SK-N-SH treated with all-trans-retinoic acid at 6 μM for 48 hours (cell line): ENCODE results near the gene TMC3.

Experiments
- ARNTL ChIP-seq: fragments of 450-650 bp; formaldehyde crosslinking; IDR thresholded peaks from 2 replicates; pipeline ENCODE4 v1.5.0; 2020; ENCODE audit warnings: low read depth, mild to moderate bottlenecking, moderate library complexity, borderline replicate concordance
- BACH2 ChIP-seq: fragments of 250-450 bp; sonication (Bioruptor Pico); IDR thresholded peaks from 2 replicates; pipeline ENCODE4 v1.9.0; 2021; ENCODE audit warnings: mild to moderate bottlenecking, borderline replicate concordance
- CREB5 ChIP-seq: fragments of 250-450 bp; sonication (Bioruptor Pico); IDR thresholded peaks from 2 replicates; pipeline ENCODE4 v1.5.1; 2020; ENCODE audit warnings: low read depth, mild to moderate bottlenecking, moderate library complexity
- ISL1 ChIP-seq: fragments of 250-450 bp; sonication (Bioruptor Pico); IDR thresholded peaks from 2 replicates; pipeline ENCODE4 v2.1.2; 2022; ENCODE audit warnings: mild to moderate bottlenecking, moderate library complexity
- PATZ1 ChIP-seq: fragments of 250-450 bp; sonication (Bioruptor Pico); IDR thresholded peaks from 2 replicates; pipeline ENCODE4 v1.8.0; 2020; ENCODE audit warnings: mild to moderate bottlenecking, moderate library complexity, borderline replicate concordance
- PPARA ChIP-seq: fragments of 250-450 bp; sonication (Bioruptor Pico); IDR thresholded peaks from 2 replicates; pipeline ENCODE4 v1.5.0; 2020; ENCODE audit warnings: mild to moderate bottlenecking, borderline replicate concordance
- SNAI2 ChIP-seq: fragments of 250-450 bp; sonication (Bioruptor Pico); IDR thresholded peaks from 2 replicates; pipeline ENCODE4 v1.5.0; 2020; ENCODE audit warnings: mild to moderate bottlenecking, moderate library complexity
- TCF4 ChIP-seq: fragments of 250-450 bp; sonication (Bioruptor Pico); IDR thresholded peaks from 2 replicates; pipeline ENCODE4 v1.8.0; 2021; ENCODE audit warnings: mild to moderate bottlenecking, moderate library complexity, borderline replicate concordance
- TOX ChIP-seq: fragments of 250-450 bp; sonication (Bioruptor Pico); IDR thresholded peaks from 2 replicates; pipeline ENCODE4 v1.8.0; 2021; ENCODE audit warnings: mild to moderate bottlenecking, moderate library complexity, borderline replicate concordance
- ZC3H10 ChIP-seq: fragments of 250-450 bp; sonication (Bioruptor Pico); IDR thresholded peaks from 2 replicates; pipeline ENCODE4 v1.5.1; 2021; ENCODE audit warnings: mild to moderate bottlenecking, moderate library complexity
- ZFP3 ChIP-seq: fragments of 250-450 bp; sonication (Bioruptor Pico); IDR thresholded peaks from 2 replicates; pipeline ENCODE4 v1.5.0; 2020; ENCODE audit warnings: mild to moderate bottlenecking, moderate library complexity
- ZFP30 ChIP-seq: fragments of 450-650 bp; formaldehyde crosslinking; IDR thresholded peaks from 2 replicates; pipeline ENCODE4 v1.5.0; 2022; ENCODE audit warnings: mild to moderate bottlenecking, moderate library complexity
- ZNF565 ChIP-seq: fragments of 450-650 bp; formaldehyde crosslinking; conservative IDR thresholded peaks from 2 replicates; pipeline ENCODE4 v1.5.0; 2020; ENCODE audit warnings: low read depth, mild to moderate bottlenecking, moderate library complexity
- ZNF8 ChIP-seq: fragments of 450-650 bp; formaldehyde crosslinking; IDR thresholded peaks from 2 replicates; pipeline ENCODE4 v1.5.0; 2020; ENCODE audit warnings: mild to moderate bottlenecking, moderate library complexity

DNA sequence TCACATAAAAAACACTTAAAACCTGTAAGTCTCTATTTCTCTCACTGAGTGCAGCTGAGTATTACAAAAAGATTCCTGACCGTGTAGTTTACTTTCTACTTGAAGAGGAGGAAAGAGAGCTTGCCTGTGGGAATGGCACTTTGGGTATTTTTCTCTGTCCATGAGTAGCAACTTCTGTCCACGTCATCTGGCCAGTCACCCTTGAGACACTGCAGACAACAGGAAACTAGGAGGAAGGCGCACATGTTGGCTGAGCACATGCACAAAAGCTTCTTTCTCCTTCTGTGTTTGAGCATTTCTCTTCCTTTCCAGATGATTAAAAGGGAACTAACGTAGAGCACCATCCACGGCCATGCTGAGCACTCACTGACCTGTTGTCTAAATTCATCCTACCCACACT, 69.8 kb downstream of the TMC3 start:
- TF ChIP-seq ZNF565 (CRISPR knock-in tag): no peak
- no peak for TF ChIP-seq PPARA (CRISPR knock-in tag)
- TF ChIP-seq TCF4 (CRISPR knock-in tag): no peak
- no peak for TF ChIP-seq ZFP30
- no peak for TF ChIP-seq ZC3H10 (CRISPR knock-in tag)
- no peak for TF ChIP-seq SNAI2 (CRISPR knock-in tag)
- TF ChIP-seq ZFP3: no peak
- TF ChIP-seq ZNF8: no peak
- TF ChIP-seq BACH2 (CRISPR knock-in tag): no peak
- TF ChIP-seq ARNTL (CRISPR knock-in tag): no peak
- TF ChIP-seq PATZ1 (CRISPR knock-in tag): no peak
- no peak for TF ChIP-seq CREB5 (CRISPR knock-in tag)
- no peak for TF ChIP-seq ISL1 (CRISPR knock-in tag)
- no peak for TF ChIP-seq TOX
